A549 (cell line): Measurements from ENCODE around the gene IFI27L1. TPM values are rescaled to one million over a fixed set of nuclear protein-coding genes. Genes with fewer than 3 reads are reported as not detected.

Experiments used
- ATAC-seq, 2 experiments: fragments of 200-7000 bp in 1 of 2; fragments of >200 bp in 1 of 2; cut with Nextera tagmentation in 1 of 2; cut with Tn5 transposase in 1 of 2; 3 replicates each; pipeline versions ENCODE4 v1.8.0 to v1.9.1; 2018 to 2020; ENCODE audit warnings: mild to moderate bottlenecking in 1 of 2, moderate library complexity in 1 of 2
- CTCF ChIA-PET: fragments of 300-600 bp; sonication (Branson Sonifier 250); formaldehyde crosslinking; extraction: SDS; loops from one replicate; lab custom pipeline; 2021; ENCODE audit warnings: antibody characterized with exemption, inconsistent platforms; lab: Yijun Ruan, JAX
- POLR2A ChIA-PET: fragments of 350-600 bp; formaldehyde crosslinking; extraction: SDS; loops from one replicate; lab custom pipeline; 2021; ENCODE audit warnings: antibody characterized with exemption, inconsistent platforms; lab: Yijun Ruan, JAX
- DNase-seq, 2 experiments: peaks; one replicate each; pipeline versions ENCODE4 v3.0.0 to v3.0.0-alpha.2; 2011 to 2016; ENCODE audit warnings: low read depth in 1 of 2, low spot score in 1 of 2
- FAIRE-seq: peaks from 2 replicates; lab custom pipeline; 2011; peaks lifted over from hg19 to GRCh38; lab: Jason Lieb, UNC
- H3K27ac ChIP-seq, 2 experiments: fragments of >200 bp; sonication (Bioruptor Twin); formaldehyde crosslinking; 3 replicates each; pipeline ENCODE4 v1.5.1; 2016 to 2017
- H3K4me1 ChIP-seq: fragments of >200 bp; sonication (Bioruptor Twin); formaldehyde crosslinking; 3 replicates; pipeline ENCODE4 v1.6.1; 2016
- H3K4me2 ChIP-seq: fragments of >200 bp; sonication (Bioruptor Twin); formaldehyde crosslinking; 3 replicates; pipeline ENCODE4 v1.6.1; 2016
- H3K4me3 ChIP-seq: fragments of >200 bp; sonication (Bioruptor Twin); formaldehyde crosslinking; 3 replicates; pipeline ENCODE4 v1.5.1; 2016
- H3K9me3 ChIP-seq: fragments of >200 bp; sonication (Bioruptor Twin); formaldehyde crosslinking; 3 replicates; pipeline ENCODE4 v1.6.1; 2016
- CBX2 ChIP-seq: fragments of 200-600 bp; sonication (generic); IDR thresholded peaks from 2 replicates; pipeline ENCODE4 v1.6.1; 2016; ENCODE audit warnings: low read depth, mild to moderate bottlenecking, borderline replicate concordance
- CBX8 ChIP-seq: fragments of 200-600 bp; sonication (generic); IDR thresholded peaks from 2 replicates; pipeline ENCODE4 v1.6.1; 2016
- CHD4 ChIP-seq: fragments of 200-600 bp; sonication (generic); IDR thresholded peaks from 2 replicates; pipeline ENCODE4 v1.6.1; 2016; ENCODE audit warnings: antibody characterized with exemption, mild to moderate bottlenecking, borderline replicate concordance
- EHF ChIP-seq: fragments of 250-450 bp; sonication (Bioruptor Pico); IDR thresholded peaks from 2 replicates; pipeline ENCODE4 v1.5.0; 2020; ENCODE audit warnings: mild to moderate bottlenecking
- EP300 ChIP-seq, 2 experiments: fragments of >200 bp; sonication (Bioruptor Twin); formaldehyde crosslinking; IDR thresholded peaks; 2 replicates in 1 of 2; 3 replicates in 1 of 2; pipeline ENCODE4 v1.6.1; 2016 to 2017
- ESRRA ChIP-seq: fragments of 150-350 bp; IDR thresholded peaks from 2 replicates; pipeline ENCODE4 v1.6.1; 2014; ENCODE audit warnings: mild to moderate bottlenecking, low read length, borderline replicate concordance
- FOSB ChIP-seq: fragments of 250-450 bp; sonication (Bioruptor Pico); IDR thresholded peaks from 2 replicates; pipeline ENCODE4 v1.5.0; 2020; ENCODE audit warnings: mild to moderate bottlenecking, moderate library complexity
- HEYL ChIP-seq: fragments of 250-450 bp; sonication (Bioruptor Pico); IDR thresholded peaks from 2 replicates; pipeline ENCODE4 v1.8.0; 2021; ENCODE audit warnings: mild to moderate bottlenecking, moderate library complexity
- HOXB13 ChIP-seq: fragments of 250-450 bp; sonication (Bioruptor Pico); IDR thresholded peaks from 2 replicates; pipeline ENCODE4 v1.5.0; 2020; ENCODE audit warnings: low read depth, mild to moderate bottlenecking, moderate library complexity
- JUNB ChIP-seq: fragments of >200 bp; sonication (Bioruptor Twin); formaldehyde crosslinking; IDR thresholded peaks from 2 replicates; pipeline ENCODE4 v1.6.1; 2016
- KDM5A ChIP-seq: fragments of 200-600 bp; sonication (generic); IDR thresholded peaks from 2 replicates; pipeline ENCODE4 v1.6.1; 2016; ENCODE audit warnings: antibody characterized with exemption, mild to moderate bottlenecking
- MAZ ChIP-seq: fragments of 150-350 bp; IDR thresholded peaks from 2 replicates; pipeline ENCODE4 v1.6.1; 2014; ENCODE audit warnings: antibody characterized with exemption, low read depth, low read length, borderline replicate concordance
- NPAS2 ChIP-seq: fragments of 250-450 bp; sonication (Bioruptor Pico); IDR thresholded peaks from 2 replicates; pipeline ENCODE4 v1.8.0; 2022; ENCODE audit warnings: mild to moderate bottlenecking, moderate library complexity, borderline replicate concordance
- NR3C1 ChIP-seq: fragments of >200 bp; sonication (Bioruptor Twin); formaldehyde crosslinking; IDR thresholded peaks from 3 replicates; pipeline ENCODE4 v1.6.1; 2017
- RARB ChIP-seq: fragments of 250-450 bp; sonication (Bioruptor Pico); IDR thresholded peaks from 2 replicates; pipeline ENCODE4 v1.8.0; 2021; ENCODE audit warnings: mild to moderate bottlenecking, moderate library complexity
- TFCP2L1 ChIP-seq: fragments of 250-450 bp; sonication (Bioruptor Pico); IDR thresholded peaks from 2 replicates; pipeline ENCODE4 v1.5.0; 2021; ENCODE audit warnings: mild to moderate bottlenecking
- ZC3H11A ChIP-seq: fragments of 450-650 bp; IDR thresholded peaks from 2 replicates; pipeline ENCODE4 v1.6.1; 2014; ENCODE audit warnings: antibody characterized with exemption, mild to moderate bottlenecking
- ZFP36 ChIP-seq: fragments of 450-650 bp; IDR thresholded peaks from 2 replicates; pipeline ENCODE4 v1.6.1; 2014; ENCODE audit warnings: borderline replicate concordance; ENCODE audit not compliant: partially characterized antibody
- ZNF302 ChIP-seq: fragments of 250-450 bp; sonication (Bioruptor Pico); IDR thresholded peaks from 2 replicates; pipeline ENCODE4 v1.9.0; 2021; ENCODE audit warnings: inconsistent platforms, mild to moderate bottlenecking, moderate library complexity
- WGBS: methylation state at CpG from one replicate; pipeline ENCODE4 v1.1.6; 2017; ENCODE audit errors: missing lambda C conversion rate; 5-methylcytosine and 5-hydroxymethylcytosine counted together
- polyA plus RNA-seq, 4 experiments: library from polyadenylated mRNA; depleted of rRNA in 3 of 4; stranded (reverse); fragments of >200 nt; fragmentation: RNase III in 1 of 4; extraction: RNeasy Plus Mini Kit Qiagen cat#74134 plus additional on column Dnase treatment in 1 of 4; gene quantifications; 2 replicates in 3 of 4; 3 replicates in 1 of 4; pipeline ENCODE4 v1.2.3, GENCODE V29; 2011 to 2017
- TF ChIP-seq, protein P1 (sequence below): fragments of >200 bp; sonication (Bioruptor Twin); formaldehyde crosslinking; IDR thresholded peaks from 3 replicates; pipeline ENCODE4 v1.6.1; 2016
- TF ChIP-seq, protein P2 (sequence below): IDR thresholded peaks from 2 replicates; pipeline ENCODE4 v1.6.1; 2012
- TF ChIP-seq, protein P3 (sequence below): fragments of 150-350 bp; IDR thresholded peaks from 2 replicates; pipeline ENCODE4 v1.6.1; 2014; ENCODE audit warnings: low read depth, mild to moderate bottlenecking, low read length

Gene IFI27L1
- polyA plus RNA-seq, 2 of the 4 experiments (the other 2 are of a cell fraction): 15.9 to 28.0 TPM

DNA sequence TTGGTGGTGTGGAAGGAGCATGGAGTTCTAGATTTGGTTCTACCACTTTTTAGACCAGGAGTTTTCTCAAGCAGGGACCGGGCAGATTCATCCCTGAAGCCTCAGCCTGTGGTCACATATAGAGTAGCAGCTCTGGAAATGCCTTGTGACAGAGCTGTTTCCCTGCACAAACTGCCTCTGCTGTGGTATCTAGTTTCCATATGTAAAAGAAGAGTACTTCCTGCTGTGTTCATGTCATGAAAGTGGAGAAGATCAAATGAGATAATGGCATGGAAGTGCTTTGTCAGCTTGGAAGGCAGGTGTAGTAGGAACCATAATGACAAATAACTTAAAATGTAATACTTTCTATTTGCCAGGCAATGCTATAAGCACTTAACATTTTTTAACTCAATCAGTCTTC is 28.9 kb upstream of the IFI27L1 start:
- Histone ChIP-seq H3K4me2 (no peak overlapping the region), H3K4me1 (no peaks in the 10 kb centered on the region), H3K4me3 (no peak overlapping the region), H3K27ac (no peak overlapping the region), H3K9me3 (no peaks in the 10 kb centered on the region)
- TF ChIP-seq, protein P1, sequence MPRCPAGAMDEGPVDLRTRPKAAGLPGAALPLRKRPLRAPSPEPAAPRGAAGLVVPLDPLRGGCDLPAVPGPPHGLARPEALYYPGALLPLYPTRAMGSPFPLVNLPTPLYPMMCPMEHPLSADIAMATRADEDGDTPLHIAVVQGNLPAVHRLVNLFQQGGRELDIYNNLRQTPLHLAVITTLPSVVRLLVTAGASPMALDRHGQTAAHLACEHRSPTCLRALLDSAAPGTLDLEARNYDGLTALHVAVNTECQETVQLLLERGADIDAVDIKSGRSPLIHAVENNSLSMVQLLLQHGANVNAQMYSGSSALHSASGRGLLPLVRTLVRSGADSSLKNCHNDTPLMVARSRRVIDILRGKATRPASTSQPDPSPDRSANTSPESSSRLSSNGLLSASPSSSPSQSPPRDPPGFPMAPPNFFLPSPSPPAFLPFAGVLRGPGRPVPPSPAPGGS: no peak
- TF ChIP-seq KDM5A (no peak), CBX8 (no peak), EHF (CRISPR knock-in tag) (no peak), NPAS2 (no peak), HEYL (CRISPR knock-in tag) (no peak), FOSB (CRISPR knock-in tag) (no peak), EP300 (IDR thresholded peaks at IDR 0.05) (no peak), NR3C1 (no peak), CHD4 (no peak), ESRRA (no peak), TFCP2L1 (CRISPR knock-in tag) (no peak), RARB (CRISPR knock-in tag) (no peak), MAZ (no peak), ZFP36 (no peak), ZC3H11A (no peak), ZNF302 (no peak)
- TF ChIP-seq, protein P2, sequence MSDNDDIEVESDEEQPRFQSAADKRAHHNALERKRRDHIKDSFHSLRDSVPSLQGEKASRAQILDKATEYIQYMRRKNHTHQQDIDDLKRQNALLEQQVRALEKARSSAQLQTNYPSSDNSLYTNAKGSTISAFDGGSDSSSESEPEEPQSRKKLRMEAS: no peak
- CTCF ChIA-PET: interaction anchor here (0.7 to 10.9 kb wide), 8 partner anchors 8 to 113 kb away, joined by 3 to 82 read pairs (median 5); partner anchors contain the start of gene IFI27L2
- FAIRE-seq: no peak
- no peak for DNase-seq
- POLR2A ChIA-PET: no interaction called here
- 89% methylated on average over 1 of the region's 1 CpG for WGBS
- no peak for ATAC-seq

DNA sequence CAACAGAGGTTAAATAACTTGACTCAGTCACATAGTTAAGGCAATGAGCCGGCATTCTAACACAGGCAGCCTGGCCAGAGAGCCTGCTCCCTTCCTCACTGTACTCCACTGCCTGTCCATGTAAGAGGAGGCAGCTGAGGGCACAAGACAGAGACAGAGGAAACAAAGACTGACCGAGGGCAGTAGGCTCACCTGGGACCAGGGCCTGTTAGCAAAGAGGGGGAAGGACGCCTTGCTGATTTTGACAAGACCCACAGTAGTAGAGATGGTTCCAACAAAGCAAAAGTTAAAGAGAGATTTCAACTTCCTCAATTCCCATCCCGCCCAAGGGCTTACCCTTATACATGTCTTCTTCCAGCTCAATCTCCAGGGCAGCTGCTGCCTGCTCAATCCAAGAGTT is 28.4 kb upstream of the IFI27L1 start:
- H3K27ac ChIP-seq: no peak overlapping the region
- H3K4me3 ChIP-seq: no peak overlapping the region
- no peaks in the 10 kb centered on the region for H3K4me1 ChIP-seq
- no peak overlapping the region for H3K4me2 ChIP-seq
- H3K9me3 ChIP-seq: no peaks in the 10 kb centered on the region
- no peak for DNase-seq
- no peak for TF ChIP-seq CBX2
- no peak for TF ChIP-seq ZNF302
- no peak for TF ChIP-seq HOXB13 (CRISPR knock-in tag)
- no peak for TF ChIP-seq JUNB
- 94% methylated on average over 4 of the region's 4 CpGs for WGBS
- ChIA-PET CTCF (interaction anchor here (0.7 to 10.9 kb wide), 8 partner anchors 8 to 1460 kb away, joined by 3 to 82 read pairs (median 4); partner anchors contain the start of gene IFI27L2), POLR2A (no interaction called here)
- FAIRE-seq: no peak
- ATAC-seq: no peak

DNA sequence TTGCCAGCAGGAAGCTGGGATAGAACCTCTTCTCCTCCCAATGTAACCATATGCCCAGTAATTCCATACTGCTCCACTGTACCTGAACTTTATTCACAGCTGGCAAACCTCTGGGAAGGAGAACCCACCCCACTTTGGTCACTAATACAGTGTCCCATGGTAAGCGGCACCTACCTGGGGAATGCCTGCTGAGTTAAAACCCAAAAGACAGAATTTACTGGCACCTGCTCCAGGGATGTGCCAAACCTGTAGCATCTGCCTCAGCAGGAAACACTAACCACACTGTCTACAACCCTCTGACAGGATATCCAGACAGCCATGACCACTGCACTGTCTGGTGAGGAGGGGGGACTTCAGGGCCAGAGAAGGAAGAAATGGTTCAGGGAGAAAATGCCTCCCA is 26.7 kb upstream of the IFI27L1 start:
- 100% methylated on average over 1 of the region's 1 CpG for WGBS
- POLR2A ChIA-PET: no interaction called here
- no peak for DNase-seq
- Histone ChIP-seq H3K4me1 (no peaks in the 10 kb centered on the region), H3K4me2 (no peak overlapping the region), H3K9me3 (no peaks in the 10 kb centered on the region), H3K4me3 (no peak overlapping the region), H3K27ac (no peak overlapping the region)
- no peak for ATAC-seq
- TF ChIP-seq, protein P3, sequence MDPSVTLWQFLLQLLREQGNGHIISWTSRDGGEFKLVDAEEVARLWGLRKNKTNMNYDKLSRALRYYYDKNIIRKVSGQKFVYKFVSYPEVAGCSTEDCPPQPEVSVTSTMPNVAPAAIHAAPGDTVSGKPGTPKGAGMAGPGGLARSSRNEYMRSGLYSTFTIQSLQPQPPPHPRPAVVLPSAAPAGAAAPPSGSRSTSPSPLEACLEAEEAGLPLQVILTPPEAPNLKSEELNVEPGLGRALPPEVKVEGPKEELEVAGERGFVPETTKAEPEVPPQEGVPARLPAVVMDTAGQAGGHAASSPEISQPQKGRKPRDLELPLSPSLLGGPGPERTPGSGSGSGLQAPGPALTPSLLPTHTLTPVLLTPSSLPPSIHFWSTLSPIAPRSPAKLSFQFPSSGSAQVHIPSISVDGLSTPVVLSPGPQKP: no peak
- CTCF ChIA-PET: interaction anchor here (1.2 to 10.9 kb wide), 3 partner anchors 12 to 83 kb away, joined by 3 to 82 read pairs (median 4); no protein-coding TSS in a partner anchor
- FAIRE-seq: no peak
